Nephron (organoid): ENCODE results near the gene SLC46A2.

Source experiments
- H3K27ac Mint-ChIP-seq, 3 experiments: 2 replicates each; pipeline ENCODE4 v1.8.0; 2020; ENCODE audit warnings: mixed read lengths in 3 of 3, mild to moderate bottlenecking in 2 of 3, moderate library complexity in 1 of 3
- H3K27me3 Mint-ChIP-seq: 2 replicates; pipeline ENCODE4 v1.8.0; 2021; ENCODE audit warnings: low read depth, mild to moderate bottlenecking, moderate library complexity, mixed read lengths
- H3K36me3 Mint-ChIP-seq: 2 replicates; pipeline ENCODE4 v1.8.0; 2020; ENCODE audit warnings: low read depth, mixed read lengths
- H3K4me1 Mint-ChIP-seq: 2 replicates; pipeline ENCODE4 v1.8.0; 2020; ENCODE audit warnings: mixed read lengths
- H3K4me3 Mint-ChIP-seq, 3 experiments: 2 replicates each; pipeline ENCODE4 v1.8.0; 2020; ENCODE audit warnings: mild to moderate bottlenecking in 3 of 3, mixed read lengths in 3 of 3, moderate library complexity in 2 of 3
- H3K9me3 Mint-ChIP-seq: 2 replicates; pipeline ENCODE4 v1.8.0; 2020; ENCODE audit warnings: mixed read lengths
- CTCF ChIP-seq, 3 experiments: fragments of 200-600 bp; sonication (generic); IDR thresholded peaks; one replicate each; pipeline ENCODE4 v1.5.0; 2021; ENCODE audit warnings: antibody characterized with exemption in 3 of 3; ENCODE audit not compliant: unreplicated experiment in 3 of 3

Gene SLC46A2

GRCh38 chr9:112873773-112874405 lies 16.8 kb downstream of the SLC46A2 start:
- TF ChIP-seq CTCF (IDR thresholded peaks at IDR 0.05; ENCODE audit: unreplicated experiment in 3 of 3): no peak
- Mint-ChIP-seq H3K4me3 (no peak overlapping the region), H3K4me1 (peaks cover 18% of the 10 kb centered on the region), H3K9me3 (no peaks in the 10 kb centered on the region), H3K27ac (no peak overlapping the region), H3K36me3 (peaks cover 29% of the 10 kb centered on the region), H3K27me3 (no peaks in the 10 kb centered on the region)

- H3K9me3 Mint-ChIP-seq: no peaks in the 10 kb centered on the region
- H3K27me3 Mint-ChIP-seq: no peaks in the 10 kb centered on the region
- H3K4me3 Mint-ChIP-seq: no peak overlapping the region
- no peak overlapping the region for H3K27ac Mint-ChIP-seq
- peaks cover 38% of the 10 kb centered on the region for H3K36me3 Mint-ChIP-seq
- TF ChIP-seq CTCF (IDR thresholded peaks at IDR 0.05; ENCODE audit: unreplicated experiment in 3 of 3): no peak
- peaks cover 35% of the 10 kb centered on the region for H3K4me1 Mint-ChIP-seq
These were observed 18.7 kb downstream of the SLC46A2 start for GRCh38 chr9:112872019-112872418.

- H3K36me3 Mint-ChIP-seq: peaks cover 32% of the 10 kb centered on the region
- TF ChIP-seq CTCF (IDR thresholded peaks at IDR 0.05; ENCODE audit: unreplicated experiment in 3 of 3): no peak
- peak overlapping the region in 1 of 3 experiments; percentile 76 for H3K27ac Mint-ChIP-seq
- H3K4me1 Mint-ChIP-seq: peaks cover 41% of the 10 kb centered on the region
- no peak overlapping the region for H3K4me3 Mint-ChIP-seq
- no peaks in the 10 kb centered on the region for H3K27me3 Mint-ChIP-seq
- no peaks in the 10 kb centered on the region for H3K9me3 Mint-ChIP-seq
These were observed 20.1 kb downstream of the SLC46A2 start for GRCh38 chr9:112870556-112870955.

- TF ChIP-seq CTCF (IDR thresholded peaks at IDR 0.05; ENCODE audit: unreplicated experiment in 3 of 3): no peak
- H3K9me3 Mint-ChIP-seq: no peaks in the 10 kb centered on the region
- peak overlapping the region; percentile 63 to 89 (median 76) for H3K27ac Mint-ChIP-seq
- H3K36me3 Mint-ChIP-seq: peaks cover 35% of the 10 kb centered on the region
- H3K4me3 Mint-ChIP-seq: no peak overlapping the region
- H3K27me3 Mint-ChIP-seq: no peaks in the 10 kb centered on the region
- H3K4me1 Mint-ChIP-seq: peaks cover 41% of the 10 kb centered on the region
These were observed 20.8 kb downstream of the SLC46A2 start for GRCh38 chr9:112869917-112870316.

- H3K4me1 Mint-ChIP-seq: peaks cover 41% of the 10 kb centered on the region
- H3K4me3 Mint-ChIP-seq: peak overlapping the region in 1 of 3 experiments; percentile 20
- no peaks in the 10 kb centered on the region for H3K9me3 Mint-ChIP-seq
- peaks cover 38% of the 10 kb centered on the region for H3K36me3 Mint-ChIP-seq
- H3K27ac Mint-ChIP-seq: peak overlapping the region; percentile 63 to 89 (median 76)
- no peak for TF ChIP-seq CTCF (IDR thresholded peaks at IDR 0.05; ENCODE audit: unreplicated experiment in 3 of 3)
- H3K27me3 Mint-ChIP-seq: no peaks in the 10 kb centered on the region
These were observed 21.6 kb downstream of the SLC46A2 start for GRCh38 chr9:112869041-112869529.

- no peaks in the 10 kb centered on the region for H3K9me3 Mint-ChIP-seq
- no peaks in the 10 kb centered on the region for H3K27me3 Mint-ChIP-seq
- peak overlapping the region in 1 of 3 experiments; percentile 22 for H3K4me3 Mint-ChIP-seq
- peaks cover 41% of the 10 kb centered on the region for H3K4me1 Mint-ChIP-seq
- peaks cover 44% of the 10 kb centered on the region for H3K36me3 Mint-ChIP-seq
- TF ChIP-seq CTCF (IDR thresholded peaks at IDR 0.05; ENCODE audit: unreplicated experiment in 3 of 3): no peak
- peak overlapping the region; percentile 63 to 89 (median 76) for H3K27ac Mint-ChIP-seq
These were observed 22.2 kb downstream of the SLC46A2 start for GRCh38 chr9:112868461-112868860.
